ENCODE measurements around the gene ROMO1.

ROMO1 gene

DNA sequence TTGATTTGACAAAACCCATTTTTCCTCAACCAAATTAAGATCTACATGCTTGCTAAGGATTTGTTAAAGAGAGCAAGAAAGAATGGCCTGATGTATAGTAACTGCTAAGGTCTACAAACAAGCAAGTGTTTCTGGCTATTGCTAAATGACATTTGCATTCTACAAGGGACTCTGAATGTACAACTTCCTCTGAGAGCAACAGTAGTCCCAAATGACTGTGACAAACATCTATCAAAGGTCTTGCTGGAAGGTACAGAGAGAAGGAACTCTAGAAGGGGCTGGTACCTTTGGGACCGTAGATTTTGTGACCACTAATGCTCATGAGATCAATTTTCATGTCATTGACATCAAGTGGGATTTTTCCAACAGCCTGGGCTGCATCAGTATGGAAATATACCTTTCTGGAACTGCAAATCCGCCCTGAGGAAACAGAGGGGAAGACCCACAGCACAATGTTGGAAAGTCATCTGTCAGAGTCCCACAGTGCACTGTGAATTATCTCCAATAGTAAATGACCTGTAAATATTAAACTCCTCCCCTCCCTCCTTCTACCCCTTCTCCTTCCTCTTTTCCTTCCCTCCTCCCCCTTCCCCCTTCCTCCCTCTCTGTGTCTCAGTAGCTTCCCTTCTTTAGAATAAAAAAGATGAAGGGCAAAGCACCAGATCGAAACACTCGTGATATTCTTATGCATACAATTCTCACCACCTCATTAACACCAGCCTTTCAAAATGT, 18.6 kb upstream of the ROMO1 start (continued):
- no peak for TF ChIP-seq ZNF426 (tag by site-specific recombination; IDR thresholded peaks at IDR 0.05)

- H3K9me3 ChIP-seq (ENCODE audit: control insufficient read depth, insufficient read depth, low read depth, low read length): no peaks in the 10 kb centered on the region
- no peak overlapping the region for H3K4me3 ChIP-seq (ENCODE audit: low read depth, low read length)
- ChIA-PET POLR2A (no interaction called here), CTCF (no interaction called here)
- H3K36me3 ChIP-seq (ENCODE audit: control insufficient read depth in 2 of 2, insufficient read depth in 1 of 2, low read length in 2 of 2): peaks cover 0 to 13% of the 10 kb centered on the region in 2 experiments; a peak in 2 of 3 replicates
- H3K4me1 ChIP-seq (ENCODE audit: control insufficient read depth, insufficient read depth, low read length): no peaks in the 10 kb centered on the region
- no peak overlapping the region for H3K27ac ChIP-seq (ENCODE audit: extremely low read depth, low read depth, low read length)
- TF ChIP-seq BCL11A (tag by site-specific recombination; IDR thresholded peaks at IDR 0.05; ENCODE audit: low read depth) (no peak), EGR2 (tag by site-specific recombination; IDR thresholded peaks at IDR 0.05; ENCODE audit: low read depth) (no peak), ZEB2 (tag by site-specific recombination; IDR thresholded peaks at IDR 0.05) (no peak), ZNF274 (IDR thresholded peaks at IDR 0.05; ENCODE audit: low read length) (no peak), ZNF274 (tag by site-specific recombination; IDR thresholded peaks at IDR 0.05; ENCODE audit: borderline replicate concordance) (no peak), ZNF132 (tag by site-specific recombination; IDR thresholded peaks at IDR 0.05; ENCODE audit: borderline replicate concordance) (no peak), AEBP2 (tag by site-specific recombination; IDR thresholded peaks at IDR 0.05; ENCODE audit: borderline replicate concordance) (no peak), ZNF366 (tag by site-specific recombination; conservative IDR thresholded peaks at IDR 0.05) (no peak), ZNF211 (tag by site-specific recombination; IDR thresholded peaks at IDR 0.05; ENCODE audit: low read depth) (no peak), ZNF26 (tag by site-specific recombination; IDR thresholded peaks at IDR 0.05) (no peak), ZNF292 (tag by site-specific recombination; IDR thresholded peaks at IDR 0.05; ENCODE audit: borderline replicate concordance, low read depth) (no peak), ZNF341 (tag by site-specific recombination; IDR thresholded peaks at IDR 0.05; ENCODE audit: low read depth) (no peak), ZIC2 (tag by site-specific recombination; IDR thresholded peaks at IDR 0.05) (no peak), WT1 (tag by site-specific recombination; IDR thresholded peaks at IDR 0.05) (no peak)
- TF ChIP-seq, protein P1, sequence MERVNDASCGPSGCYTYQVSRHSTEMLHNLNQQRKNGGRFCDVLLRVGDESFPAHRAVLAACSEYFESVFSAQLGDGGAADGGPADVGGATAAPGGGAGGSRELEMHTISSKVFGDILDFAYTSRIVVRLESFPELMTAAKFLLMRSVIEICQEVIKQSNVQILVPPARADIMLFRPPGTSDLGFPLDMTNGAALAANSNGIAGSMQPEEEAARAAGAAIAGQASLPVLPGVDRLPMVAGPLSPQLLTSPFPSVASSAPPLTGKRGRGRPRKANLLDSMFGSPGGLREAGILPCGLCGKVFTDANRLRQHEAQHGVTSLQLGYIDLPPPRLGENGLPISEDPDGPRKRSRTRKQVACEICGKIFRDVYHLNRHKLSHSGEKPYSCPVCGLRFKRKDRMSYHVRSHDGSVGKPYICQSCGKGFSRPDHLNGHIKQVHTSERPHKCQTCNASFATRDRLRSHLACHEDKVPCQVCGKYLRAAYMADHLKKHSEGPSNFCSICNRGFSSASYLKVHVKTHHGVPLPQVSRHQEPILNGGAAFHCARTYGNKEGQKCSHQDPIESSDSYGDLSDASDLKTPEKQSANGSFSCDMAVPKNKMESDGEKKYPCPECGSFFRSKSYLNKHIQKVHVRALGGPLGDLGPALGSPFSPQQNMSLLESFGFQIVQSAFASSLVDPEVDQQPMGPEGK (tag by site-specific recombination; IDR thresholded peaks at IDR 0.05): no peak
- TF ChIP-seq, protein P2, sequence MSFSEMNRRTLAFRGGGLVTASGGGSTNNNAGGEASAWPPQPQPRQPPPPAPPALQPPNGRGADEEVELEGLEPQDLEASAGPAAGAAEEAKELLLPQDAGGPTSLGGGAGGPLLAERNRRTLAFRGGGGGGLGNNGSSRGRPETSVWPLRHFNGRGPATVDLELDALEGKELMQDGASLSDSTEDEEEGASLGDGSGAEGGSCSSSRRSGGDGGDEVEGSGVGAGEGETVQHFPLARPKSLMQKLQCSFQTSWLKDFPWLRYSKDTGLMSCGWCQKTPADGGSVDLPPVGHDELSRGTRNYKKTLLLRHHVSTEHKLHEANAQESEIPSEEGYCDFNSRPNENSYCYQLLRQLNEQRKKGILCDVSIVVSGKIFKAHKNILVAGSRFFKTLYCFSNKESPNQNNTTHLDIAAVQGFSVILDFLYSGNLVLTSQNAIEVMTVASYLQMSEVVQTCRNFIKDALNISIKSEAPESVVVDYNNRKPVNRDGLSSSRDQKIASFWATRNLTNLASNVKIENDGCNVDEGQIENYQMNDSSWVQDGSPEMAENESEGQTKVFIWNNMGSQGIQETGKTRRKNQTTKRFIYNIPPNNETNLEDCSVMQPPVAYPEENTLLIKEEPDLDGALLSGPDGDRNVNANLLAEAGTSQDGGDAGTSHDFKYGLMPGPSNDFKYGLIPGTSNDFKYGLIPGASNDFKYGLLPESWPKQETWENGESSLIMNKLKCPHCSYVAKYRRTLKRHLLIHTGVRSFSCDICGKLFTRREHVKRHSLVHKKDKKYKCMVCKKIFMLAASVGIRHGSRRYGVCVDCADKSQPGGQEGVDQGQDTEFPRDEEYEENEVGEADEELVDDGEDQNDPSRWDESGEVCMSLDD (tag by site-specific recombination; IDR thresholded peaks at IDR 0.05): no peak
- TF ChIP-seq, protein P3, sequence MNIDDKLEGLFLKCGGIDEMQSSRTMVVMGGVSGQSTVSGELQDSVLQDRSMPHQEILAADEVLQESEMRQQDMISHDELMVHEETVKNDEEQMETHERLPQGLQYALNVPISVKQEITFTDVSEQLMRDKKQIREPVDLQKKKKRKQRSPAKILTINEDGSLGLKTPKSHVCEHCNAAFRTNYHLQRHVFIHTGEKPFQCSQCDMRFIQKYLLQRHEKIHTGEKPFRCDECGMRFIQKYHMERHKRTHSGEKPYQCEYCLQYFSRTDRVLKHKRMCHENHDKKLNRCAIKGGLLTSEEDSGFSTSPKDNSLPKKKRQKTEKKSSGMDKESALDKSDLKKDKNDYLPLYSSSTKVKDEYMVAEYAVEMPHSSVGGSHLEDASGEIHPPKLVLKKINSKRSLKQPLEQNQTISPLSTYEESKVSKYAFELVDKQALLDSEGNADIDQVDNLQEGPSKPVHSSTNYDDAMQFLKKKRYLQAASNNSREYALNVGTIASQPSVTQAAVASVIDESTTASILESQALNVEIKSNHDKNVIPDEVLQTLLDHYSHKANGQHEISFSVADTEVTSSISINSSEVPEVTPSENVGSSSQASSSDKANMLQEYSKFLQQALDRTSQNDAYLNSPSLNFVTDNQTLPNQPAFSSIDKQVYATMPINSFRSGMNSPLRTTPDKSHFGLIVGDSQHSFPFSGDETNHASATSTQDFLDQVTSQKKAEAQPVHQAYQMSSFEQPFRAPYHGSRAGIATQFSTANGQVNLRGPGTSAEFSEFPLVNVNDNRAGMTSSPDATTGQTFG (tag by site-specific recombination; IDR thresholded peaks at IDR 0.05; ENCODE audit: borderline replicate concordance): no peak
- TF ChIP-seq, protein P4, sequence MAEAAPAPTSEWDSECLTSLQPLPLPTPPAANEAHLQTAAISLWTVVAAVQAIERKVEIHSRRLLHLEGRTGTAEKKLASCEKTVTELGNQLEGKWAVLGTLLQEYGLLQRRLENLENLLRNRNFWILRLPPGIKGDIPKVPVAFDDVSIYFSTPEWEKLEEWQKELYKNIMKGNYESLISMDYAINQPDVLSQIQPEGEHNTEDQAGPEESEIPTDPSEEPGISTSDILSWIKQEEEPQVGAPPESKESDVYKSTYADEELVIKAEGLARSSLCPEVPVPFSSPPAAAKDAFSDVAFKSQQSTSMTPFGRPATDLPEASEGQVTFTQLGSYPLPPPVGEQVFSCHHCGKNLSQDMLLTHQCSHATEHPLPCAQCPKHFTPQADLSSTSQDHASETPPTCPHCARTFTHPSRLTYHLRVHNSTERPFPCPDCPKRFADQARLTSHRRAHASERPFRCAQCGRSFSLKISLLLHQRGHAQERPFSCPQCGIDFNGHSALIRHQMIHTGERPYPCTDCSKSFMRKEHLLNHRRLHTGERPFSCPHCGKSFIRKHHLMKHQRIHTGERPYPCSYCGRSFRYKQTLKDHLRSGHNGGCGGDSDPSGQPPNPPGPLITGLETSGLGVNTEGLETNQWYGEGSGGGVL (tag by site-specific recombination; IDR thresholded peaks at IDR 0.05): no peak
- TF ChIP-seq, protein P5, sequence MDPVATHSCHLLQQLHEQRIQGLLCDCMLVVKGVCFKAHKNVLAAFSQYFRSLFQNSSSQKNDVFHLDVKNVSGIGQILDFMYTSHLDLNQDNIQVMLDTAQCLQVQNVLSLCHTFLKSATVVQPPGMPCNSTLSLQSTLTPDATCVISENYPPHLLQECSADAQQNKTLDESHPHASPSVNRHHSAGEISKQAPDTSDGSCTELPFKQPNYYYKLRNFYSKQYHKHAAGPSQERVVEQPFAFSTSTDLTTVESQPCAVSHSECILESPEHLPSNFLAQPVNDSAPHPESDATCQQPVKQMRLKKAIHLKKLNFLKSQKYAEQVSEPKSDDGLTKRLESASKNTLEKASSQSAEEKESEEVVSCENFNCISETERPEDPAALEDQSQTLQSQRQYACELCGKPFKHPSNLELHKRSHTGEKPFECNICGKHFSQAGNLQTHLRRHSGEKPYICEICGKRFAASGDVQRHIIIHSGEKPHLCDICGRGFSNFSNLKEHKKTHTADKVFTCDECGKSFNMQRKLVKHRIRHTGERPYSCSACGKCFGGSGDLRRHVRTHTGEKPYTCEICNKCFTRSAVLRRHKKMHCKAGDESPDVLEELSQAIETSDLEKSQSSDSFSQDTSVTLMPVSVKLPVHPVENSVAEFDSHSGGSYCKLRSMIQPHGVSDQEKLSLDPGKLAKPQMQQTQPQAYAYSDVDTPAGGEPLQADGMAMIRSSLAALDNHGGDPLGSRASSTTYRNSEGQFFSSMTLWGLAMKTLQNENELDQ (tag by site-specific recombination; IDR thresholded peaks at IDR 0.05; ENCODE audit: low read depth): no peak
These were observed 17.2 kb upstream of the ROMO1 start for GRCh38 chr20:35681960-35682359.
